ENCODE data around the gene NDUFAF2.

DNA sequence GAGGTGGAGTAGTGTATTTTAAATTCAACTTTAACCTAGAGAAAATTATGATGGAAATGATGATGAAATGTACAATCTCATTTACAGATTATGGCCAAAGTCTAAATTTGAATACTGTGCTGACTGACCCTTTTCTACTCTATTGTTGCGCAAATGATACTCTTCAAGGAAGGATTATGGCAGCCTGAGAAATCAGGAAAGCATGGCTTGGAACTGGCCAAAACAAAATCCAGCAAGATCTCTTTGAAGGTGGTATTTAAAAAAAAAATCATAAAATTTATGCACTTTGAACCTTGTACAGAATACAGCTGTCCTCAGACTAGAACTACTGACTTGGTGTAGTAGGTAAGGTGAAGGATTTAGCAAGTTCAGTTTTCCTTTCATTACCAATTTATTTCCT, 105.3 kb downstream of the NDUFAF2 start:
- TF ChIP-seq, protein P1, sequence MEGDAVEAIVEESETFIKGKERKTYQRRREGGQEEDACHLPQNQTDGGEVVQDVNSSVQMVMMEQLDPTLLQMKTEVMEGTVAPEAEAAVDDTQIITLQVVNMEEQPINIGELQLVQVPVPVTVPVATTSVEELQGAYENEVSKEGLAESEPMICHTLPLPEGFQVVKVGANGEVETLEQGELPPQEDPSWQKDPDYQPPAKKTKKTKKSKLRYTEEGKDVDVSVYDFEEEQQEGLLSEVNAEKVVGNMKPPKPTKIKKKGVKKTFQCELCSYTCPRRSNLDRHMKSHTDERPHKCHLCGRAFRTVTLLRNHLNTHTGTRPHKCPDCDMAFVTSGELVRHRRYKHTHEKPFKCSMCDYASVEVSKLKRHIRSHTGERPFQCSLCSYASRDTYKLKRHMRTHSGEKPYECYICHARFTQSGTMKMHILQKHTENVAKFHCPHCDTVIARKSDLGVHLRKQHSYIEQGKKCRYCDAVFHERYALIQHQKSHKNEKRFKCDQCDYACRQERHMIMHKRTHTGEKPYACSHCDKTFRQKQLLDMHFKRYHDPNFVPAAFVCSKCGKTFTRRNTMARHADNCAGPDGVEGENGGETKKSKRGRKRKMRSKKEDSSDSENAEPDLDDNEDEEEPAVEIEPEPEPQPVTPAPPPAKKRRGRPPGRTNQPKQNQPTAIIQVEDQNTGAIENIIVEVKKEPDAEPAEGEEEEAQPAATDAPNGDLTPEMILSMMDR (IDR thresholded peaks at IDR 0.05; ENCODE audit: poor library complexity), result no peak
- TF ChIP-seq EZH2 (IDR thresholded peaks at IDR 0.05; ENCODE audit: borderline replicate concordance) (no peak), EZH2phosphoT487 (IDR thresholded peaks at IDR 0.05; ENCODE audit: low read depth, severe bottlenecking, unreplicated experiment) (no peak)
